SK-MEL-5 (cell line): Measurements from ENCODE around the gene TRIML1. TPM values are rescaled to one million over a fixed set of nuclear protein-coding genes. Genes with fewer than 3 reads are reported as not detected.

Experiments
- DNase-seq: peaks from one replicate; pipeline ENCODE4 v3.0.0-alpha.2; 2016; ENCODE audit warnings: low read depth, low spot score
- in situ Hi-C: cut with HindIII; loops from 2 replicates; pipeline ENCODE4 v1.10.0; 2016; ENCODE audit warnings: low sequenced_read_pairs, high pct_unique_total_duplicates, low pct_unique_long_range_greater_than_20kb
- polyA plus RNA-seq, 2 experiments: library from polyadenylated mRNA; depleted of rRNA; stranded (reverse); fragments of >200 nt; gene quantifications; 2 replicates each; pipeline ENCODE4 v1.2.3, GENCODE V29; 2015
- total RNA-seq: library from RNA; depleted of rRNA; stranded (reverse); fragments of >200 nt; shearing (Covaris generic); gene quantifications from 2 replicates; pipeline ENCODE4 v1.2.3, GENCODE V29; 2014; rRNA removed

The TRIML1 gene
- total RNA-seq: not detected in 2 replicates
- polyA plus RNA-seq (2015; cell fraction: cytosol; rRNA removed): not detected in 2 replicates
- polyA plus RNA-seq (2015; cell fraction: nucleus; rRNA removed): not detected in 2 replicates

- in situ Hi-C loops: no loop called here
- DNase-seq: no peak
Observed at GRCh38 chr4:188139141-188139540, at the start of gene TRIML1. TSS of gene TRIML1 (plus strand) at chr4:188139441. CDS start at chr4:188139559, 118 bp downstream.

GRCh38 chr4:188092824-188093223 lies 46.4 kb upstream of the TRIML1 start:
- DNase-seq: no peak
- in situ Hi-C loops: no loop called here

DNA sequence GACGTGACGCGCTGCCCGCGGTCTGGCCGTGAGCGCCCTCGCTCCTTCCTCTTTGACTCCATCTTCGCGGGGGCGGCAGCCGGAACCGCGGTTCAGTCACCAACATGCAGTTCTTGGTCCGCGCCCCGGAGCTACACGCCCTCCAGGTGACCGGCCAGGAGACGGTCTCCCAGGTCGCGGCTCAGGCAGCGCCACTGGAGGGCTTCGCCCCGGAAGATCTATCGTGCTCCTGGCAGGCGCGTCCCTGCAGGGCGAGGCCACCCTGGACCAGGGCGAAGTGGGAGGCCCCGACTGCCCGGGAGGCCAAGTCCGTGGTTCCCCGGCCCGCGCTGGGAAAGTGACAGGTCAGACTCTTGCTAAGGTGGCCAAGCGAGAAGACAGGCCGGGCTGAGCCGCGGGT lies 32.8 kb upstream of the TRIML1 start:
- no peak for DNase-seq
- in situ Hi-C loops: no loop called here

GRCh38 chr4:188107931-188108843 lies 31.1 kb upstream of the TRIML1 start:
- in situ Hi-C loops: no loop called here

GRCh38 chr4:188109157-188109755 lies 30.0 kb upstream of the TRIML1 start, which contains the start of gene TRIML2:
TSS of gene TRIML2 (minus strand) at chr4:188109603. CDS start at chr4:188105368, 4,235 bp downstream.
- in situ Hi-C loops: no loop called here

More at GRCh38 chr4:188107931-188108843, 31.1 kb upstream of the TRIML1 start:
- no peak for DNase-seq

GRCh38 chr4:188110036-188110435 lies 29.2 kb upstream of the TRIML1 start:
- in situ Hi-C loops: no loop called here
- no peak for DNase-seq

More at GRCh38 chr4:188109157-188109755, 30.0 kb upstream of the TRIML1 start, which contains the start of gene TRIML2:
- DNase-seq: no peak

DNA sequence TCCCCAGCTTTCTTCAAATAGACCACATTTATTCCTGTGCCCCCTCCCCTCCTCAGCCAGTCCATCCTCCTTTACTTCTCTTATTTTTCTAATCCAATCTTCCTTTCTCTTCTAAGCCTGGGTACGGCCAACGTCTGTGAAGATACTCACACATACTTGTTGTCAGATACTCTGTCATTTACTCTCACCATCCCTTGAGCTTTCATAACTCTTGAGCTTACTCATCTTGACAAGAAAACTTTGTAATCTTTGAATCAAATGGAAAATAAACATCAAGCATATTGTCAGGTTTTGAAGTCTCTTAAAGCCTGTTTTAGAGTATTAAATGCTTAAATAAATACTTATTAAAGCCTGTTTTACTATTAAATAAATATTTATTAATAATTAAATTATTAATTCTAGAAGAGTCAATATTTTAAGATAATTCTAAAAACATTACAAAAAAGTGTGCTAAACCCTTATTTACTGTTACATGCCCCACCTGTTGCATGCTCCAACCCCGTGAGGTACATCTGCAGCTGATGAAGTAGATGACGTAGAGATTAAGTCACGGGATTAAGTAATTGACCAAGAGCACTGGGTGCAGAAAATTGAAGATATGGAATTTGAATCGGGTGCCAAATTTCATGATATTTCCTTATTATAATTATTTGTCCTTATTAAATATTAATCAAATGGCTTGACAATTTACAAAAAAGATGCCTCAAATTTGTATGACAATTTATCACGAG lies 28.3 kb upstream of the TRIML1 start:
- no peak for DNase-seq
- in situ Hi-C loops: no loop called here

GRCh38 chr4:188111955-188112354 lies 27.3 kb upstream of the TRIML1 start:
- in situ Hi-C loops: no loop called here

DNA sequence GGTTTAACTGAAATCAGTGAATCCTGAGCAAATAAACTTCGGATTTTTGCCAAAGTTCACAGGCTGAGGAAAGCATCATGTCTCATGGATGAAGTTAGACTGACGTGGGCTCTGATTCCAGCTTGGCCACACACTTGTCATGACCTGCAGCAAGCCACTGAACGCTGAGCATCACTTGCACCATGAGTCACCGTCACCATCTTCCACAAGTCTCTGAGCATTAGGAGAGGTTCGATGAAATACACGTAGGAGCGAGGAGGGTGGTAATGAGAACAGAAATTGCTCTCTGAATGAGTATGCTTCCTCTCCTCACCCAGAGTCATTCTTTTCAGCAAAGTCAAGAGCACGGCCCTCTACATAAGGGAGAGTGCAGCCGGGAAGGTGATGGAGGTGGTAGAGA lies 26.1 kb upstream of the TRIML1 start:
- in situ Hi-C loops: no loop called here
- DNase-seq: no peak

More at GRCh38 chr4:188111955-188112354, 27.3 kb upstream of the TRIML1 start:
- no peak for DNase-seq

- in situ Hi-C loops: no loop called here
- no peak for DNase-seq
Observed at GRCh38 chr4:188117631-188118324, 21.5 kb upstream of the TRIML1 start.

DNA sequence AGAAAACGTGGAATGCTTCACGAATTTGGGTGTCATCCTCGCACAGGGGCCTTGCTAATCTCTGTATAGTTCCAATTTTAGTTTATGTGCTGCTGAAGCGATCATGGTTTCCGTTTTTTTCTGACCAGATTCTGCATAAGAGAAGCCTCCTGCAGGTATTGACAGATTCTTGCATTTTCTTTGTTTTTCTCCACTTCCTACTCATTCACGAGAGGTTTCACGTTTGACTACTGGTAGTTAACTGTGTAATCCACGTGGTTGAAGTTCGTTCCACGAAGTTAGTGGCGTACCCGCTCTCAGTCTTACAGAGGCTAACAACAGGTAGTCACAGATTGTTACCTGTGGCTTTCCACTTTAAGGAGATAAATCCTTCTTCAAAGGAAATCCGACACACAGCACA lies 17.7 kb upstream of the TRIML1 start:
- in situ Hi-C loops: no loop called here
- no peak for DNase-seq

GRCh38 chr4:188127214-188127874 lies 11.9 kb upstream of the TRIML1 start:
- peak; percentile 77 for DNase-seq
- in situ Hi-C loops: no loop called here

DNA sequence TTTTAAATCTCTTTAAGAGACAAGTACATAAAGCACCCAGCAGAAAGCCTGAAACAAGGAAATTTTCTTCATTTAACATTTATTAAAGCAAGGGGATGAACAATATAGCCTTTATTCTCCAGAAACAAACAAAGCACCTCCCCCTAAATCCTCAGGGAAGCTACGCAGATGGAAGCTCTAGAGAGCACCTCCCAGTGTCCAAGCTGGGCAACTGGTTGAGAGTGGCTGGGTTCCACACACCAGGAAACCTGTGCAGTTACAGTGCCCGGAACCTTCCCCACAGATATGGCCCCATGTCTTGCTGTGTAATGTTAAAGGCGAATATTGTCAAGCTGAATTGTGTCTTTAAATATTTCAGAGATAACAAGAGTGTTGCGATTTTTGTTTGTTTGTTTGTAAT lies 8.9 kb upstream of the TRIML1 start:
- in situ Hi-C loops: no loop called here

GRCh38 chr4:188132232-188132631 lies 7.0 kb upstream of the TRIML1 start:
- DNase-seq: no peak
- in situ Hi-C loops: no loop called here

More for the DNA sequence above, 8.9 kb upstream of the TRIML1 start:
- peak; percentile 83 for DNase-seq

DNA sequence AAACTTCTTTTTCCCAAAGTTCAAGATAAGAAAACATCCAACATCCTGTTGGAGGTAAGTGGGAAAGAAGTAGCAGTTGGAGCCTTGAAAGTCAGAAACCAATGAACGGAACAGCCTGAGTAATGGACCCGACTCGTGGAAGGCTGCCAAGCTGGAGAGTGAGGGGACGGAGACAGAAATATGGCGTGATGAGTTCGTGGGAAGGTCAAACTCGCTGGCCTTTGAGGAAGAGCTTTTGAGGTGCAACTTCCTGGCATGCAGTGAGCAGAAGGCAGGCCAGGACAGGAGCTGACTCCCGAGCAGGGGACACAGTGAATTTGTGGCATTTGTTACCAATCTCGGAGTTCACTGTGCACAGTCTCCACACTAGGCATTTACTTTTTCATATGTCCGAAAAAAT lies 1.0 kb upstream of the TRIML1 start:
- no peak for DNase-seq
- in situ Hi-C loops: no loop called here

GRCh38 chr4:188139671-188140070 lies 430 bp downstream of the TRIML1 start:
- no peak for DNase-seq
- in situ Hi-C loops: no loop called here

- DNase-seq: no peak
- in situ Hi-C loops: no loop called here
Observed at GRCh38 chr4:188143731-188144130, 4.5 kb downstream of the TRIML1 start.
